Heart left ventricle (tissue), 16 donors: ENCODE results near the gene CDK19. TPM values are rescaled to one million over a fixed set of nuclear protein-coding genes. Genes with fewer than 3 reads are reported as not detected.
A peak's percentile ranks its signal among the peaks of the same experiment; 100 is the strongest.

ENCODE experiments used
- ATAC-seq, 4 donors: fragments of 200-7000 bp; cut with Tn5 transposase; one replicate each; pipeline ENCODE4 v1.9.1; 2020 to 2022; ENCODE audit warnings: moderate library complexity in 4 of 4, mild to moderate bottlenecking in 3 of 4, moderate number of reproducible peaks in 1 of 4
- DNase-seq, 5 donors: peaks; one replicate each; pipeline ENCODE4 v3.0.0-alpha.2; 2020
- H3K27ac ChIP-seq, 12 donors: fragments of 200-600 bp; sonication (generic) in 4 of 12; one replicate each; pipeline versions ENCODE4 v1.5.0 to v1.8.0; 2016 to 2022; ENCODE audit warnings: mild to moderate bottlenecking in 2 of 12
- H3K27me3 ChIP-seq, 9 donors: fragments of 200-600 bp; sonication (generic) in 2 of 9; one replicate each; pipeline versions ENCODE4 v1.5.1 to v1.8.0; 2016 to 2022; ENCODE audit warnings: mild to moderate bottlenecking in 3 of 9
- H3K36me3 ChIP-seq, 9 donors: fragments of 200-600 bp; sonication (generic) in 2 of 9; one replicate each; pipeline versions ENCODE4 v1.5.0 to v1.8.0; 2018 to 2022; ENCODE audit warnings: mild to moderate bottlenecking in 2 of 9
- H3K4me1 ChIP-seq, 12 donors: fragments of 200-600 bp; sonication (generic) in 4 of 12; one replicate each; pipeline versions ENCODE4 v1.5.0 to v1.8.0; 2016 to 2022; ENCODE audit warnings: mild to moderate bottlenecking in 3 of 12
- H3K4me3 ChIP-seq, 12 donors: fragments of 200-600 bp; sonication (generic) in 4 of 12; one replicate each; pipeline versions ENCODE4 v1.5.0 to v1.8.0; 2017 to 2022; ENCODE audit warnings: mild to moderate bottlenecking in 9 of 12, moderate library complexity in 4 of 12
- H3K9me3 ChIP-seq, 12 donors: fragments of 200-600 bp; sonication (generic) in 4 of 12; one replicate each; pipeline versions ENCODE4 v1.5.0 to v1.8.0; 2016 to 2022; ENCODE audit warnings: mild to moderate bottlenecking in 1 of 12
- CTCF ChIP-seq, 12 donors: fragments of 200-600 bp; sonication (generic) in 4 of 12; IDR thresholded peaks; one replicate each; pipeline versions ENCODE4 v1.5.0 to v1.8.0; 2018 to 2022; ENCODE audit warnings: antibody characterized with exemption in 12 of 12, mild to moderate bottlenecking in 5 of 12
- POLR2A ChIP-seq, 2 donors: fragments of 450-650 bp; IDR thresholded peaks; one replicate each; pipeline ENCODE4 v1.6.1; 2017; ENCODE audit warnings: antibody characterized with exemption in 2 of 2, mild to moderate bottlenecking in 2 of 2, moderate library complexity in 2 of 2
- WGBS, 4 donors: extraction: QIAGEN DNeasy Blood & Tissue Kit in 2 of 4; methylation state at CpG; one replicate each; pipeline versions ENCODE4 v1.1.5 to v1.1.7; 2013 to 2018; 5-methylcytosine and 5-hydroxymethylcytosine counted together
- intact Hi-C, 10 donors: fragments of 100-400 bp; cut with DNase I; formaldehyde crosslinking; loops; one replicate each; pipeline versions ENCODE4 v1.11.1 to v1.14.2; 2022
- polyA plus RNA-seq, 2 donors: library from polyadenylated mRNA; stranded (reverse); fragments of 200-250 nt; gene quantifications; one replicate each; pipeline ENCODE4 v1.2.3, GENCODE V29; 2013
- total RNA-seq, 9 donors: library from RNA; depleted of rRNA in 2 of 9; stranded (reverse); fragments of >200 nt in 2 of 9; fragmentation: NEBNext Ultra II Directional in 3 of 9; extraction: Animal tissue kit (Norgen Biotek cat#: 25700) in 3 of 9; gene quantifications; one replicate each; pipeline versions ENCODE4 v1.1.0 to v1.2.4, GENCODE V29; 2016 to 2023
- donor health status: ischemic (EF 13 %, LVEDD 7.1; RV severe dilation, severe dysfunction).
- donor health status: healthy with polysubstance abuse.
- donor health status: DM: no; HTN: yes; CAD: no.
- donor health status: DM: no; HTN: no; CAD: no.
- donor health status: ischemic (EF 25% LVEDD 6.9; RV normal size, moderate dysfunction).
- donor health status: ischemic (EF 25% LVEDD 5.7; RV mildly dilated, moderate dysfunction).
- donor health status: healthy.
- donor health status: DM: yes; HTN: yes; CAD: no.
- donor health status: ischemic (EF 35%, LVEDD 5.7; RV mildly dilated, moderate dysfunction).
- donor health status: nonischemic (EF 11% LVEDD 7.7; RV severe dilation, severe dysfunction).
- donor health status: DM: yes; HTN: yes; CAD: no.
- donor health status: PGD.
- donor health status: ischemic (EF 29% LVEDD 5.4; RV normal size, mild dysfunction).
- donor health status: nonischemic (EF 23%, LVEDD 6.1; RV moderate dilation, normal function).

Gene CDK19
- total and polyA plus RNA-seq, 11 donors, result 3.8 to 16.3 (median 8.3) TPM

DNA sequence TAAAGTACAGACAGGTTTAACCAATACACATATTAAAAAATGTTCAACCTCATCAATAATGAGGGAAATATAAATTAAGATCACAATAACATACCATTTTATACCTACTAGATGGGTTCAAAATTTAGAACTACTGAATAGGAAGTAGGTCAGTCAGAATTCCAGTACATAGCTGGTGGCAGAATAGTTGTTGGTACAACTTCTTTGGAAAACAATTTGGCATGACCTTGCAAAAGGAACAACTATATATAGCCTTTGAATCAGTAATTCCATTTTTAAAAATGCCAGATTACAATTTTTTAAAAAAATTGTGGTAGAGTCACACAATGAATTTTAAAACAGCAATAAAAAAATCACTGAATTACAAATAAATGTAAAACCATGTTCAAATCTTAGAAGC lies 165.6 kb downstream of the CDK19 start:
- no peaks in the 10 kb centered on the region for H3K27me3 ChIP-seq
- intact Hi-C loops, result no loop called here
- no peaks in the 10 kb centered on the region for H3K9me3 ChIP-seq
- peaks cover 0 to 16% (median 4%) of the 10 kb centered on the region in 12 donors for H3K4me1 ChIP-seq
- no peak overlapping the region for H3K4me3 ChIP-seq
- ATAC-seq, result peak in 2 of 4 donors; percentile 55 to 59
- DNase-seq, result no peak
- peaks cover 0 to 14% (median 8%) of the 10 kb centered on the region in 9 donors for H3K36me3 ChIP-seq
- peak overlapping the region in 1 of 12 donors; percentile 3 for H3K27ac ChIP-seq
- no peak for TF ChIP-seq POLR2A (IDR thresholded peaks at IDR 0.05)

DNA sequence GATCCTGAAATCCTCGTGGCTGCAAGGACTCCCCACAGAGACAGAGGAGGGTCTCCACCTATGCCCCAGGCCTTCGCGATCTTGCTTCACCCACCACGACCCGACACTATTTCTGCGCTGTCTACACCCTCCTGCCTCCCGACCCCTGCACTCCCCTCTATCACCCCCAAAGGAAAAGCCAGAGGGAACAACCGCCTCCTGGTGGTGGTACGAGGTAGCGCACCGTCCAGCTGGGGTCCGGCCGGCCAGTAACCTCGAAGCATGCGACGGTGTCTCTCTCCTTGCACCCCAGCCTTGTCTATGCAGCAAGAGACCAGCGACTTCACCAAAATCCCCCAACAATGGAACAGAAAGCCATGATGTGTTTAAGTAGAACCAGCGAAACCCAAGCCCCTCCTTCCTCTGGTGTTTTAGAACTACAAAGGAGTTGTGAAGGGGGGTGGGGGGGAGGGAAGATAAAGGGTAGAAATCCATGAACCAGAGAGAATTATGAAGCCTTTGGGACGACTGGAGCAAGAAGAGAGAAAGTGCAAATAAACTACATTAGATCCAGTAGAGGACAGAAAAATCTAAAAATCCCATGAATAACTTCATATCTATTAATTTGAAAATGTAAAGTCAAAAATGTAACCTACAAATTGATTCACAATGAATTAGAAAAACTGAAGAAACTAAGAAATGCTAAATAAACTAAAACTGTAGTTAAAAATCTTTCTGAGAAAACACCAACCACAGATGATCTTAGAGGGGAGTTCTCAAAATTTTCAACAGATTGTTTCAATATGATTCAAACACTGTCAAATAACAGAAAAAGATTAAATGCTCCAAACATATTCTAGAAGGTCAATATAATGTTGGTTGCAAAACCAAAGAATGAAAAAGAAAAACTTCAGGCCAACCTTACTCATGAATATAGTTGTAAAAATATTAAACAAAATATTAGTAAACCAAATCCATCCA lies 168.0 kb downstream of the CDK19 start:
- intact Hi-C loops, result no loop called here
- H3K4me3 ChIP-seq, result no peak overlapping the region
- ATAC-seq, result no peak
- no peaks in the 10 kb centered on the region for H3K9me3 ChIP-seq
- peak in 4 of 12 donors; percentile 15 to 38 (median 28) for TF ChIP-seq CTCF (IDR thresholded peaks at IDR 0.05)
- no peak for TF ChIP-seq POLR2A (IDR thresholded peaks at IDR 0.05)
- 75 to 84% (median 77%) methylated on average over 19 of the region's 19 CpGs for WGBS, 4 donors
- H3K4me1 ChIP-seq, result peaks cover 0 to 16% (median 4%) of the 10 kb centered on the region in 12 donors
- H3K36me3 ChIP-seq, result peaks cover 0 to 14% (median 8%) of the 10 kb centered on the region in 9 donors
- H3K27ac ChIP-seq, result no peak overlapping the region
- no peak for DNase-seq
- H3K27me3 ChIP-seq, result no peaks in the 10 kb centered on the region

DNA sequence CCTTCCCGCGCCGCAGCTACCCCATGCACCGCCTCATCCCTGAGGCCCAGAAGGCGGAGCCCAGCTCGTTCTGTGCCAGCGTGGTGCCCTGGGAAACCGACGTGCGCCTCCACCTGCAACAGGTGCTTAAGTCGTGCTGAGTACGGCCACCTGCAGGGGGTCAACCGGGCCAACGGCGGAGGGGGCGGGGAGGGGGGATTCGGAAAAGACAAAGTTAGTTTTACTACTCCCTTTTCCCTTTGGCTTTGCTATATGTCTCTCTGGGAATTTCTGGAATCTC lies 168.9 kb downstream of the CDK19 start:
- Histone ChIP-seq H3K27ac (no peak overlapping the region), H3K4me1 (peaks cover 0 to 16% (median 4%) of the 10 kb centered on the region in 12 donors), H3K9me3 (no peaks in the 10 kb centered on the region), H3K4me3 (no peak overlapping the region), H3K36me3 (peaks cover 0 to 14% (median 8%) of the 10 kb centered on the region in 9 donors), H3K27me3 (no peaks in the 10 kb centered on the region)
- DNase-seq (no peak), ATAC-seq (no peak)
- TF ChIP-seq POLR2A (IDR thresholded peaks at IDR 0.05) (no peak), CTCF (IDR thresholded peaks at IDR 0.05) (no peak)
- intact Hi-C loops, result no loop called here
- WGBS, 4 donors, result 78 to 94% (median 81%) methylated on average over 7 to 17 of the region's 17 CpGs

DNA sequence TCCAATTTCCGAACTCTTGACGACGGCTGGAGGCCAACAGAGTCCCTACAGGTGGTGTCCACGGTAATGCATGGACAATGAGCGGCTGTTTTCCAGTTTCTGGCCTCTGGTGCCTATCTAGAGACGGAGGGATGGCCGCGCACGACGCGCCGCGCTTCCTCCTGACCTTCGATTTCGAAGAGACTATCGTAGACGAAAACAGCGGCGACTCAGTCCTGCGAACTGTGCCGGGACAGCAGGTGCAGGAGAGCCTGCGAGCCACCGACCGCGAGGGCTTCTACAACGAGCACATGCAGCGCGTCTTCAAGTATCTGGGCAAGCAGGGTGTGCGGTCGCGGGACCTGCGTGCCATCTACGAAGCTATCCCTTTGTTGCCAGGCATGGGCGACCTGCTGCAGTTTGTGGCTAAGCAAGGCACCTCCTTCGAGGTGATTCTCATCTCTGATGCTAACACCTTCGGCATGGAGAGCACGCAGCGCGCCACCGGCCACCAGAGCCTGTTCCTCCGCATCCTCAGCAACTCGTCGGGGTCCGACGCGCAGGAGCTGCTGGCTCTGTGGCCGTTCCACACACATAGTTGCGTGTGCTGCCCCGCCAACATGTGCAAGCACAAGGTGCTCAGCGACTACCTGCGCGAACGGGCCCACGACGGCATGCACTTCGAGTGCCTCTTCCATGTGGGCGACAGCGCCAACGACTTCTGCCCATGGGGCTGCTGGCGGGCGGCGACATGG lies 169.4 kb downstream of the CDK19 start:
- Histone ChIP-seq H3K27me3 (no peaks in the 10 kb centered on the region), H3K27ac (no peak overlapping the region), H3K36me3 (peaks cover 0 to 14% (median 8%) of the 10 kb centered on the region in 9 donors), H3K4me1 (peaks cover 0 to 15% (median 4%) of the 10 kb centered on the region in 12 donors), H3K4me3 (no peak overlapping the region), H3K9me3 (no peaks in the 10 kb centered on the region)
- no peak for ATAC-seq
- peak in 1 of 5 donors; percentile 53 for DNase-seq
- TF ChIP-seq POLR2A (IDR thresholded peaks at IDR 0.05) (no peak), CTCF (IDR thresholded peaks at IDR 0.05) (no peak)
- intact Hi-C loops, result no loop called here
- 91 to 94% (median 93%) methylated on average over 47 to 62 of the region's 62 CpGs for WGBS, 4 donors
